Measurements from ENCODE around the gene FOLR2.
"Not testable (repeated sequence)": the region's sequence is repeated elsewhere in the genome, so short reads cannot be mapped to it uniquely, and the experiment has no call there.

GRCh38 chr11:72181553-72181958 lies 35.0 kb upstream of the FOLR2 start:
- not testable (repeated sequence) for TF ChIP-seq POLR2AphosphoS5 (IDR thresholded peaks at IDR 0.05; ENCODE audit: low read depth, low read length); POLR2A (IDR thresholded peaks at IDR 0.05; ENCODE audit: low read depth, low read length); TAF1 (IDR thresholded peaks at IDR 0.05; ENCODE audit: low read depth, low read length); SPI1 (IDR thresholded peaks at IDR 0.05; ENCODE audit: low read depth, low read length); POU2F2 (IDR thresholded peaks at IDR 0.05; ENCODE audit: low read depth, low read length); PAX5 (IDR thresholded peaks at IDR 0.05; ENCODE audit: insufficient read depth, low read length, severe bottlenecking)

Measured in GM12891 (cell line).